Retinal pigment epithelial cell (primary cell): Measurements from ENCODE around the gene CPNE1.
A peak's percentile ranks its signal among the peaks of the same experiment; 100 is the strongest.

ENCODE experiments used
- DNase-seq: peaks from one replicate; pipeline ENCODE4 v3.0.0-alpha.2; 2010; ENCODE audit warnings: low read depth
- H3K4me3 ChIP-seq: 2 replicates; pipeline ENCODE4 v1.5.1; 2011; ENCODE audit warnings: mild to moderate bottlenecking, low read length, control low read depth, moderate library complexity
- TF ChIP-seq, protein P1 (sequence below): conservative IDR thresholded peaks from 2 replicates; pipeline ENCODE4 v1.5.1; 2011; ENCODE audit warnings: low read depth, low read length, control low read depth, inconsistent platforms

CPNE1 gene

DNA sequence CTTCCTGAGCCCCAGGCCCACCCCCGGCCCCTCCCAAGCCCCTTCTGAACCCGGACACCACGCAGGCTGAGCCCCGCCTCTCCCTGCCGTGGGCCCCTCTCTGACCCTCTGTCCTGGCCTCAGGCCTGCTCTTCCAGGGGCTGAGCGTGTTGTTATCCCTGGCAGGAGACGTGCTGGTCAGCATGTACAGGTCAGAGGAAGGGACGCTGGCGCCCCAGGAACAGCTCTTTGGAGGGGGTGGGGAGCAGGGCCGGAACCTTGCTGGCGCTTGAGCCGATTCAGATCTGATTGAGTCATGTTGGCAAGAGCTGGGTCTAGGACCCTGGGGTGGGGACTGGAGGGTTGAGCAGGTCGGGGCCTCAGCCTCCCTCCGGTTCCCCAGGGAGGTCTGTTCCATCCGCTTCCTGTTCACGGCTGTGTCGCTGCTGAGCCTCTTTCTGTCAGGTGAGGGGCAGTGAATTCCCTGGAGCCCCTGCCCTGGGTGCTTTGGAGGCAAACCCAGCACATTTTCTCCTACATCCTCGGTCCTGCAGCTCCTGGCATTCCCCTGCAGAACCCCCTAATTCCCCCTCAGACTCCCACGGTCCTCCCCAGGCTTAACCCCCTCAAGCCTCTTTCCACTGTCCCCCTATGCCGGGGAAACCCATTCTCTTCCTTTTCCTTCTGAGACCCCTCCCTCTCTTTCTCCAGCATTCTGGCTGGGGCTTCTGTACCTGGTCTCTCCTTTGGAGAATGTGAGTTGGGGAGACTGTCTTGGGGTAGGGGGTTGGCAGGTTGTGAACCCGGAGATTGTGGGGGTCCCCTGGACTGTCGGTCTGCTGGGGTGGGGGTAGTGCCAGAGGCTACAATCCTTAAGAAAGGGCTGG, 47.1 kb downstream of the CPNE1 start:
- TF ChIP-seq, protein P1, sequence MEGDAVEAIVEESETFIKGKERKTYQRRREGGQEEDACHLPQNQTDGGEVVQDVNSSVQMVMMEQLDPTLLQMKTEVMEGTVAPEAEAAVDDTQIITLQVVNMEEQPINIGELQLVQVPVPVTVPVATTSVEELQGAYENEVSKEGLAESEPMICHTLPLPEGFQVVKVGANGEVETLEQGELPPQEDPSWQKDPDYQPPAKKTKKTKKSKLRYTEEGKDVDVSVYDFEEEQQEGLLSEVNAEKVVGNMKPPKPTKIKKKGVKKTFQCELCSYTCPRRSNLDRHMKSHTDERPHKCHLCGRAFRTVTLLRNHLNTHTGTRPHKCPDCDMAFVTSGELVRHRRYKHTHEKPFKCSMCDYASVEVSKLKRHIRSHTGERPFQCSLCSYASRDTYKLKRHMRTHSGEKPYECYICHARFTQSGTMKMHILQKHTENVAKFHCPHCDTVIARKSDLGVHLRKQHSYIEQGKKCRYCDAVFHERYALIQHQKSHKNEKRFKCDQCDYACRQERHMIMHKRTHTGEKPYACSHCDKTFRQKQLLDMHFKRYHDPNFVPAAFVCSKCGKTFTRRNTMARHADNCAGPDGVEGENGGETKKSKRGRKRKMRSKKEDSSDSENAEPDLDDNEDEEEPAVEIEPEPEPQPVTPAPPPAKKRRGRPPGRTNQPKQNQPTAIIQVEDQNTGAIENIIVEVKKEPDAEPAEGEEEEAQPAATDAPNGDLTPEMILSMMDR: peak; percentile 51
- H3K4me3 ChIP-seq: peak overlapping the region; percentile 71
- DNase-seq: peak; percentile 33

DNA sequence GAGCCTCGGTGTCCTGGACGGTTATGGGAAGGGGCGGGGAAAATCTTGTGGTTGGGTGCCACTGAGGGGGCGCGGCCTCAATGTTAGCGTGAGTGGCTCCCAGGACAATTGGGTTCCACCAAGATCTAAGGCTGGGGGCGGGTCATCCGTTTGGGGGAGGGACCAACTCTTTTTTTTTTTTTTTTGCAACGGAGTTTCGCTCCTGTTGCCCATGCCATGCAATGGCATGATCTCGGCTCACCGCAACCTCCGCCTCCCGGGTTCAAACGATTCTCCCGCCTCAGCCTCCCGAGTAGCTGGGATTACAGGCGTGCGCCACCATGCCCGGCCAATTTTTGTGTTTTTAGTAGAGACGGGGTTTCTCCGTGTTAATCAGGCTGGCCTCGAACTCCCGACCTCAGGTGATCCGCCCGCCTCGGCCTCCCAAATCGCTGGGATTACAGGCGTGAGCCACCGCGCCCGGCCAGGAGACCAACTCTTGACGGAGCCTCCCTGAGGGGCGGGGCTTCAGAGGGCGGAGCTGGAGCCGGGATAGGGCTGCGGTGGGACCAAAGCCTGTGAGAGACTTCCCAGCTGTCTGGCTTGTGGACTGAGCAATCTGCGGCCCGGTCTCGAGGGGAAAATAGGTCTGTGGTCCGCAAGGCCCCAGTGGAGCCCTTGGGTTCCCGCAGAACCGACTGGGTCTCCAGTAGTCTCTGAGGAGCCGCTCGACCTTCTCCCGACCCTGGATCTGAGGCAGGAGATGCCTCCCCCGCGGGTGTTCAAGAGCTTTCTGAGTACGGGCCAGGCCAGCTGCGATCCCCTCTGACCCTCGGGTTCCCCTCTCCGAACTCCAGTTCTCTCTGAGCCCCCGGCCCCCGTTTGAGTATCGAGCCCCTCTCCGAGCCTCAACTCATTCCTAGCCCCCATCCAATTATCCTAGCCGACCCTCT, 48.0 kb downstream of the CPNE1 start:
- TF ChIP-seq, protein P1: no peak
- H3K4me3 ChIP-seq: peak overlapping the region; percentile 71
- DNase-seq: peak; percentile 97

DNA sequence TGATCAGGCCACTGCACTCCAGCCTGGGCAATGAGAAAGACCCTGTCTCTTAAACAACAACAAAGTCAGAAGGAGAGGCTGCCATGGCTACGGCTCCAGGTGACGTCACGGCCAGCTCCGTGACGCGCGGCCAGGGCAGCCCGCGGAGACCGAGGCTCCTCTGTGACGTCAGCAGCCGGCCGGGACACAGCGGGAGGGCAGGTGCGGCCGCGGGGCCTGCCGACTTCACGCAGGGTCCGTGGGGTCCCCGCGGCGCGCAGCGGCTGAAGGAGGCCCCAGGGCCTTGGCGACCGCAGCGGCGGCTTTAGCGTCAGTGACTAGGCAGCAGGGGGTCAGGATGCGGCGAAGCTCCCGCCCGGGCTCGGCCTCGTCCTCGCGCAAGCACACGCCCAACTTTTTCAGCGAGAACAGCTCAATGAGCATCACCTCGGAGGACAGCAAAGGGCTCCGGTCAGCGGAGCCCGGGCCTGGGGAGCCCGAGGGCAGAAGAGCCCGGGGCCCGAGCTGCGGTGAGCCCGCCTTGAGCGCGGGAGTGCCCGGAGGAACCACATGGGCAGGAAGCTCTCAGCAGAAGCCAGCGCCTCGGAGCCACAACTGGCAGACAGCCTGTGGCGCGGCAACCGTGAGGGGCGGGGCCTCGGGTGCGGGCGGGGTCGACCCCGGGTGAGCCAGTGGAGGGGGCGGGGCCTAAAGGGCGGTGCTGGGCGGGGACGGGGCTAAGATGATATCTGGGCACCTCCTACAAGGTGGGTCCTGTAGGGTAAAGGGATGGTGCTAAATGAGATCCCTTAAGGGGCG, 48.8 kb downstream of the CPNE1 start, which contains the start of gene SPAG4:
Gene SPAG4, plus strand, starts transcription at position 163 of the 798 bp plus-strand sequence. Its CDS starts 175 bp downstream, at position 338.
- TF ChIP-seq, protein P1: no peak
- no peak for DNase-seq
- peak within 1 kb of the TSS; percentile 71 for H3K4me3 ChIP-seq

DNA sequence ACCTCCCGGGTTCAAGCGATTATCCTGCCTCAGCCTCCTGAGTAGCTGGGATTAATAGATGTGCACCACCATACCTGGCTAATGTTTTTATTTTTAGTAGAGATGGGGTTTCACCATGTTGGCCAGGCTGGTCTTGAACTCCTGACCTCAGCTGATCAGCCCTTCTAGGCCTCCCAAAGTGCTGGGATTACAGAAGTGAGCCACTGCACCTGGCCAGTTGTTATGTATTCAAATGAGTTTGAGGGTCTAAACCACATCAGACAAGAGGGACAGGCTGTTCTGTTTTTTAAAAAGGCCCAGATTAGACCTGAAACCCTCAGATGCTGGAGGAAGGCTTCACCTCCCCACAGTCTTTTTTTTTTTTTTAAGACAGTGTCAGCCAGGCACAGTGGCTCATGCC, 53.2 kb downstream of the CPNE1 start:
- DNase-seq: no peak
- TF ChIP-seq, protein P1: no peak
- no peak overlapping the region for H3K4me3 ChIP-seq

DNA sequence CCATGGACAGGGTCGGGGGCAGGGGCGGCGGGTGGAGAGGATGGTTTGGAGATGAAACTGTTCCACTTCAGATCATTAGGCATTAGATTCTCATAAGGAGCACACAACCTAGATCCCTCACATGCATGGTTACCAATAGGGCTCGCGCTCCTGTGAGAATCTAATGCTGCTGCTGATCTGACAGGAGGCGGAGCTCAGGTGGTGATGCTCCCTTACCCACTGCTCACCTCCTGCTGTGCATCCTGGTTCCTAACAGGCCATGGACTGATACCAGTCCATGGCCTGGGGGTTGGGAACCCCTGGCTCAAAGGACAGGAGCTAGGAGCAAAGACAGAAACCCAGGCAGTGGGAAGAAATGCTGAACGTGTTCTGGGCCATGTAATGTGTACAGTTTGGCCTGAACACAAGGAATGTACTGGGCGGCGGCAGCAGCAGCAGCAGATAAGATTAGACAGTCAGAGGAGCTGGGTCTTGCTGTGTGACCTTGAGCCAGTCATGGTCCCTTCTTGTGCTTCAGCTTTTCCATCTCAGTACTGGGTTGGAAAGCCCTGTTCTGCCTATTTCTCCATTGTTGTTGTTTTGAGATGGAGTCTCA, 53.8 kb downstream of the CPNE1 start:
- TF ChIP-seq, protein P1: no peak
- H3K4me3 ChIP-seq: no peak overlapping the region
- DNase-seq: no peak
